ENCODE results near the gene GCSH. TPM values are rescaled to one million over a fixed set of nuclear protein-coding genes. Genes with fewer than 3 reads are reported as not detected.

The GCSH gene
- total and polyA plus RNA-seq, 2 of the 13 experiments (the other 11 are each of a cell fraction or from before 2014, with no cell fraction given) = 35.9 to 103 TPM

- TF ChIP-seq AKNA (CRISPR knock-in tag; IDR thresholded peaks at IDR 0.05; ENCODE audit: borderline replicate concordance) = no peak
- TF ChIP-seq ZNF235 (CRISPR knock-in tag; IDR thresholded peaks at IDR 0.05; ENCODE audit: borderline replicate concordance) = no peak
- 0 out of 2 replicates have a peak, but pooled peaks have one; percentile 2 for TF ChIP-seq HNRNPL (IDR thresholded peaks at IDR 0.05; ENCODE audit: low read depth, low read length)
- TF ChIP-seq ZBTB46 (CRISPR knock-in tag; IDR thresholded peaks at IDR 0.05; ENCODE audit: borderline replicate concordance) = no peak
- TF ChIP-seq ZBTB14 (CRISPR knock-in tag; IDR thresholded peaks at IDR 0.05) = peak; percentile 55; the same call in 1 of the 2 replicates
- peak; percentile 84 for TF ChIP-seq SALL1 (CRISPR knock-in tag; IDR thresholded peaks at IDR 0.05)
- peak; percentile 31; the same call in 1 of the 2 replicates for TF ChIP-seq JUN (CRISPR knock-in tag; IDR thresholded peaks at IDR 0.05)
- no peak for TF ChIP-seq PHF5A (CRISPR knock-in tag; IDR thresholded peaks at IDR 0.05; ENCODE audit: low read depth, unreplicated experiment)
- TF ChIP-seq FOXA1 (IDR thresholded peaks at IDR 0.05) = no peak
- 0 out of 2 replicates have a peak, but pooled peaks have one; percentile 3 for TF ChIP-seq FOXA1 (CRISPR knock-in tag; IDR thresholded peaks at IDR 0.05)
- peak in 1 of 2 experiments; percentile 46; a peak in 1 of 4 replicates for TF ChIP-seq ATF4 (CRISPR knock-in tag; IDR thresholded peaks at IDR 0.05)
- TF ChIP-seq ZNF317 (CRISPR knock-in tag; IDR thresholded peaks at IDR 0.05) = no peak
- TF ChIP-seq GLI4 (CRISPR knock-in tag; IDR thresholded peaks at IDR 0.05; ENCODE audit: borderline replicate concordance) = no peak
- no peak for TF ChIP-seq DZIP1 (CRISPR knock-in tag; IDR thresholded peaks at IDR 0.05)
- no peak for TF ChIP-seq ZSCAN20 (CRISPR knock-in tag; IDR thresholded peaks at IDR 0.05; ENCODE audit: borderline replicate concordance)
- no peak; the same call in none of the 2 replicates for TF ChIP-seq ZNF331 (CRISPR knock-in tag; IDR thresholded peaks at IDR 0.05)
- no peak for TF ChIP-seq ZNF747 (CRISPR knock-in tag; IDR thresholded peaks at IDR 0.05; ENCODE audit: borderline replicate concordance)
These were observed at the start of gene GCSH (continued) for GRCh38 chr16:81095953-81096714.
